HL-60 (cell line): ENCODE results near the gene KCNH2.

Source experiments
- DNase-seq, 2 experiments: peaks; one replicate each; pipeline ENCODE4 v3.0.0-alpha.2; 2010 to 2020; ENCODE audit warnings: low read depth in 1 of 2, low spot score in 1 of 2
- H3K27ac ChIP-seq: fragments of 250-450 bp; sonication (Bioruptor Pico); replicated peaks from 2 replicates; pipeline ENCODE4 v1.5.1; 2020; ENCODE audit warnings: mild to moderate bottlenecking, moderate library complexity
- H3K27me3 ChIP-seq: fragments of 250-450 bp; sonication (Bioruptor Pico); 2 replicates; pipeline ENCODE4 v1.5.1; 2021; ENCODE audit warnings: mild to moderate bottlenecking, moderate library complexity; ENCODE audit not compliant: insufficient read depth, poor library complexity, severe bottlenecking
- H3K4me3 ChIP-seq: replicated peaks from 2 replicates; pipeline ENCODE4 v1.5.1; 2011; ENCODE audit warnings: mild to moderate bottlenecking, control low read depth, low read length; ENCODE audit not compliant: insufficient read depth
- CTCF ChIP-seq: IDR thresholded peaks from one replicate; pipeline ENCODE4 v1.5.1; 2011; ENCODE audit warnings: low read length, control low read depth, inconsistent platforms; ENCODE audit not compliant: insufficient read depth
- GABPA ChIP-seq: IDR thresholded peaks from 2 replicates; pipeline ENCODE4 v1.6.1; 2012; ENCODE audit warnings: low read depth
- POLR2AphosphoS5 ChIP-seq: IDR thresholded peaks from 2 replicates; pipeline ENCODE4 v1.6.1; 2012; ENCODE audit warnings: low read depth
- REST ChIP-seq: IDR thresholded peaks from 2 replicates; pipeline ENCODE4 v1.6.1; 2012; ENCODE audit warnings: low read depth; ENCODE audit not compliant: insufficient replicate concordance
- SPI1 ChIP-seq: IDR thresholded peaks from 2 replicates; pipeline ENCODE4 v1.6.1; 2012; ENCODE audit warnings: low read depth, mild to moderate bottlenecking, borderline replicate concordance

The KCNH2 gene

GRCh38 chr7:150979713-150980390 is 1.7 kb upstream of the KCNH2 start:
- Histone ChIP-seq H3K27me3 (peaks cover 61% of the 10 kb centered on the region), H3K27ac (no peak overlapping the region), H3K4me3 (no peak overlapping the region)
- no peak for DNase-seq
- TF ChIP-seq REST (no peak), GABPA (no peak), SPI1 (no peak), POLR2AphosphoS5 (no peak), CTCF (no peak)

GRCh38 chr7:150977382-150978125 is 567 bp downstream of the KCNH2 start:
- Histone ChIP-seq H3K4me3 (no peak overlapping the region), H3K27ac (no peak overlapping the region), H3K27me3 (peaks cover 74% of the 10 kb centered on the region)
- no peak for DNase-seq
- no peak for TF ChIP-seq SPI1
- TF ChIP-seq REST = no peak
- TF ChIP-seq GABPA = no peak
- no peak for TF ChIP-seq POLR2AphosphoS5
- no peak for TF ChIP-seq CTCF

GRCh38 chr7:150976529-150977381 is 1.4 kb downstream of the KCNH2 start:
- DNase-seq = no peak
- TF ChIP-seq GABPA (no peak), CTCF (no peak), POLR2AphosphoS5 (no peak)
- H3K27ac ChIP-seq = no peak overlapping the region
- H3K4me3 ChIP-seq = no peak overlapping the region
- peaks cover 71% of the 10 kb centered on the region for H3K27me3 ChIP-seq
